Hematopoietic multipotent progenitor cell (in vitro differentiated cells): ENCODE results near the gene SLC5A2. TPM values are rescaled to one million over a fixed set of nuclear protein-coding genes. Genes with fewer than 3 reads are reported as not detected.
"Not testable (repeated sequence)": the region's sequence is repeated elsewhere in the genome, so short reads cannot be mapped to it uniquely, and the experiment has no call there.

ENCODE experiments used
- DNase-seq, 3 donors: peaks; one replicate each; pipeline ENCODE4 v3.0.0-alpha.2; 2011 to 2015; ENCODE audit warnings: low read depth in 2 of 3, low spot score in 2 of 3
- total RNA-seq: library from RNA; depleted of rRNA; stranded (reverse); fragments of >200 nt; gene quantifications from one replicate; pipeline ENCODE4 v1.2.3, GENCODE V29; 2012

The SLC5A2 gene
- total RNA-seq, 1 donor, result 0.81 TPM

DNA sequence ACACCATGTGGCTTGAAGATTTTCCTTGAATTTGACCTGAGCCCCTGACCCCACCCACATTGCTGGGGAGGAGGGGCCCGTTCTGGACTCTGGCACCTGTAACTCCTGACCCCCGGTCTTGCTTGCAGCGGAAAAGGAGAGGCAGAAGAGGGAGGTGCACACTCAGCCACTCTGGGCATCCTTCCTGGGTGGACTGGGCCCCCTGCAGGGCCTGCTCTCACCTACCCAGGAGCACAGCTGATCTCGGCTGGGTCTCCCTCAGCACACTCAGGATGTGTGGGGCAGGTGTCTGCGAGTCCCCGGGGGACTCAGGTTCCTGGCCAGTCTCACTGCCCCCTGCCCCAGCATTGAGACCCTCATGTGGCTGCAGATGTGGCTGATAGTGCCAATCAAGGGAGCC, 40.8 kb downstream of the SLC5A2 start:
- DNase-seq, result not testable (repeated sequence)

DNA sequence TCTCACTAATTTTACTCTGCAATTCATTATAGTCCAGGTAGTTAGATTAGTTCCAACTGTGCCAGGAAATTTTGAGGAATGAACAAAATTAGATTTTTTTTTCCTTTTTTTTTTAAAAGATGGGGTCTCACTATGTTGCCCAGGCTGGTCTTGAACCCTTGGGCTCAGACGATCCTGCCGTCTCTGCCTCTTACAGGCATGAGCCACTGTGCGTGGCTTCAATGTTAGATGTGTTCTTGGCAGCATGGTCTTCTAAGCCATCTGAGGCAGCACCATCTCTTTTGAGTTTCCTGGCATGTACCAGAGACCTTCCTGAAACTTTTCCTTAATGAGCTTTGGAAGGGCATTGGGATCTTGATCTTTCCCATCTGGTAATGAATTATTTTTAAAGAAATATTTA, 42.2 kb downstream of the SLC5A2 start:
- DNase-seq, result no peak

DNA sequence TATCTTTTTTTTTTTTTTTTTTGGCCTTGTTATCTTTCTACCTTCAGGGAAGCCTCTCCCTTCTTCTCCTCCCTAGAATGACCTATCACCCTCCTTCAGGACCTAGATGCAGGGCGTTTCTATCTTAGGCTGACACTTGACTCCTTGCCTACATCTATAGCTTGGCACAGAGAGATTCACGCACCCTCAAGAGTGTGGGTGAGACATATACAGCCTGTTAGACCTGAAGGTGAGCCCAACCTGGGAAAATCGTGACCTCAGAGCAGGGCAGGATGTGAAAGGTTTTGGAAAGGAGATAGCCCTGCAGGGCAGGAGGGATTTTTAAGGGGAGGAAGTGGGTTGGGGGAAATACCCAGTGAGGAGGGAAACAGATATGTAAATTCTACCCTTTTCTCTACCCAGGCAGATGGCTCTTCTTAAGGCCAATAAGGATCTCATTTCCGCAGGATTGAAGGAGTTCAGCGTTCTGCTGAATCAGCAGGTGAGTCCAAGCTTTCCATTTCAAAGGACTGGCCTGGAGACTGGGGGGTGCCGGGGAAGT, 44.9 kb downstream of the SLC5A2 start, which contains the start of gene AHSP:
TSS of gene AHSP (plus strand) at position 167 of the 541 bp plus-strand sequence. CDS start at position 407, 240 bp downstream.
- no peak for DNase-seq

DNA sequence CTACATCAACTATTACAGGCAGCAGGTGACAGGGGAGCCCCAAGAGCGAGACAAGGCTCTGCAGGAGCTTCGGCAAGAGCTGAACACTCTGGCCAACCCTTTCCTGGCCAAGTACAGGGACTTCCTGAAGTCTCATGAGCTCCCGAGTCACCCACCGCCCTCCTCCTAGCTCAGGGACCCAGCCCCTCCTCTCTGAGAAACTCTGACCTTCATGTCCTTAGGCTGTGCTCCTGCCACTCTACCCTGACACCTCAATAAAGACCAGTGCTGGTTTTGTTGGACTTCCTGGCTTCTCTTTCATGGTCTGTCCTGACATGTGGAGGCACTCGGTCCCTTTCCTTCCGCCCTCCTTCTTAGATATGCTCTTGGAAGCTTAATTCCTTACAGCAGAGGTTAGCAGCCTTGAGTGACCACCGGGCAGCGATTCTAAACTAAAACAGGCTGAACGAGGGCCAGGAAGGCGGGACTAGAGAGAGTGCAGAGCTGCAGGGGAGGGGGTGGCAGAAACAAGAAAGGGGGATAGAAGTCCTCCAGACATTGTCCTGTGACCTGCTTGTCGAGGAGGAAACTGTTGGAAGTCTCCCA, 45.7 kb downstream of the SLC5A2 start:
- DNase-seq, result no peak

DNA sequence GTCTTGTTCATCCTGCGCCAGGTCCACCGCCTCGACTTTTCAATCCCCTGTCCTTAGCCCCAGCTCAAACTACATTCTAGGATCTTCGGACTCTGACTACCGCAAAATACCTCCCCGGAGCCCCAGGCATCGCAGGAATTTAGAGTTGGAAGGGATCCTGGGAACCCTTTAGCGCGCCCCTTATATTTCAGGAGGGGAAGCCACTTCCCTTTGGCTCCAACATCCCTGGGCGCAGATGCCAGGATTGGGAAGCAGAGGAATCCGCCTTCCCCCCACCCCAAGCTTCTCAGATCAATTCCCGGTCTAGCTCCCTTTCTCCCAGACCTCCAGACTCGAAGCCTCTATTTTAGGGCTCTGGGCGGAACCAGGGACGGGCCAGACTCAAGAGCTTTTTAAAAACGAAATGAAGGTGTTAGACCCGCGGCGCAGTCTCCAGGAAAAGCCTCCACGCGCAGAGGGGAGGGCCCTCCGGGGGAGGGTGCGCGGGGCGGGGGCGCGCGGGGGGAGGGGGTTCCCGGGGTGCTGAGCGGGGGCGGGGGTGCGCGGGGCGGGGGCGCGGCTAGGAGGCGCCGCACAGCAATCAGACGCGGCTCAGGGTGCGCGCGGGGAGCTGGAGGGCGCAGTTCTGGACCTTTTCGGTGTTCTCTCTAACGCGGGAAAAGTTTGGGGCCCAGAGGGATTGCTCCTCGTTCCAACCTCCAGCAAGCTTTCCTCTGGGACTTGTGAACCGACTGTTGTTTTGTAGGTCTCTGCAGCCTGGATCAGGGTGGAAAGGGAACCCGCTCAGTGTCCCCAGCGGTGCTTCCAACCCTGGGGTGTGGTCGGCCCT, 46.4 kb downstream of the SLC5A2 start:
- DNase-seq, result peak in 1 of 3 donors; percentile 27

GRCh38 chr16:31529937-31530312, 47.0 kb downstream of the SLC5A2 start:
- DNase-seq, result no peak

DNA sequence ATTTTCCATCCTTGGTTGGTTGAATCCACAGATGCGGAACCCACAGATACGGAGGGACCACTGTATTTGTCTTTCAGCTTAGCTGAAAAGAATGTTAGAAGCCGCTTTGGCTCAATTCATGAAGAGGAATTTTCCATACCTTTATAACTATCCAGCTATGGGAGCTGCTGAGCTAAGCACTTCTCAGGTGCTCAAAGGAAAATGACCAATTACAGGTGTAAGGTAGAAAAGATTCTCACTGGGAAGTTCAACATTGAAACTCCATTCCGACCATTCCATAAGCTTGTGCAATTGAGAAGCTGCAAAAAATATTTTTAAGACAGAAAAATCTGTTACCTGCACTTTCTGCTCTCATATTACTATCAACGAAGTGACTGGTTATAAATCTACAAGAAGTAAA, 47.5 kb downstream of the SLC5A2 start:
- DNase-seq, result no peak

DNA sequence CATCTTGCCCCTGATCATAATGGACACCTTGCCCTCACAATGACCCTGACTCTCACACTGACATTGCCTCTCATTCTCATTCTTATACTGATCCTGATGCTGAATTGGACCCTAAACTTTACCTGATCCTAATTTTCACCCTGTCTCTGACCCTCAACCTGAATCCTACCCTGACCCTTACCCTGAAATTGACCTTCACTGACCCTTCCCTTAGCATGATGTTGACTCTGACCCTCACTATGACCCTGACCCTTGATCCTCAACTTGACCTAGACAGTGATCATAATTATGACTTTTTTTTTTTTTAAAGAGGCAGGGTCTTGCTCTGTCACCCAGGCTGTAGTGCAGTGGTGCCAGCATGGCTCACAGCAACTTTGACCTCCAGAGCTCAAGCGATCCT, 48.2 kb downstream of the SLC5A2 start:
- no peak for DNase-seq

GRCh38 chr16:31532120-31532519, 49.2 kb downstream of the SLC5A2 start:
- DNase-seq, result no peak

- DNase-seq, result no peak
These were observed 50.0 kb downstream of the SLC5A2 start for GRCh38 chr16:31532896-31533295.

DNA sequence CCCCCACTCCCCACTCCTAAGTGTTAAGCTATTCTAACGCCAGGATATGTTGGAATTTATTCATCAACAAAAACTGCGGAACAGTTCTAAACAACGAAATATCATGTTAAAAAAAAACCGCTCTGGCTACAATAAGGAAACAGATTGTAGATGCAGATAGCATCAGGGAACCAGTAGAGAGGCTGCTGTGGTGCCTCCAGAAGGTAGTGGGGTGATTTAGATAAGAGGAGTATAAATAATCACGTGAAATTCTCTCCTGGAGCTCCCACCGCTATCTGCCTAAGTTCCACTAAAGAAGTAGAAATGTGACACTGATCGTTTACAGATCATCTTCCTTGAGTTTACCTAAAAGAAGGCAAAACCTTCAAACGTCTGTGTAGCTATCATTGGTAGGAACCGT, 52.8 kb downstream of the SLC5A2 start:
- DNase-seq, result peak in 2 of 3 donors; percentile 86 to 94

DNA sequence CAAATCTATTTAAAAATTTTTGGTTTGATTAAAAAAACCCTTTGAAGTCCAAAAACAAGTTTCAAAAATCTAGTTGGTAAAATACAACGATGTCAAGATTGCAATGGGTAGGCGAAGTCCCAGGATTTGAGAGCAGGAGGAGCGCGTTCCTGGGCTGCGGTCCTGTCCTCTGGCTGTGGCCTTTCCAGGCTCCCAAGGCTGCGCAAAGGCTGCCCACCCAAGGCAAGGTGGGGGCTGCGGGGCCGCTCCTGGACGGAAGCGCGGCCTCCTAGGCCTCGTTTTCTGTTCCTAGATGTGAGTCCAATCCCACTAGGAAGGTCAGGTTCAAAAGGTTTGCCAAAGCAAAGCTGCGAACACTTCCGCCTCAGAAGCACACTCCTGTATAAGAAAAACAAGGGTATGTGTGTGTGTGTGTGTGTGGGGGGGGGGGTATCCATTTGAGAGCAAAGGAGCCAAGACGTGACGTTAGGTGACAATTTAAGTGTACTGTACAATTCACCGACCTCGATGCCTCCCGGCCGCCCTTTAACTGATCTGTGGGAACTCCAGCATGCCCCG, 54.0 kb downstream of the SLC5A2 start:
- no peak for DNase-seq

DNA sequence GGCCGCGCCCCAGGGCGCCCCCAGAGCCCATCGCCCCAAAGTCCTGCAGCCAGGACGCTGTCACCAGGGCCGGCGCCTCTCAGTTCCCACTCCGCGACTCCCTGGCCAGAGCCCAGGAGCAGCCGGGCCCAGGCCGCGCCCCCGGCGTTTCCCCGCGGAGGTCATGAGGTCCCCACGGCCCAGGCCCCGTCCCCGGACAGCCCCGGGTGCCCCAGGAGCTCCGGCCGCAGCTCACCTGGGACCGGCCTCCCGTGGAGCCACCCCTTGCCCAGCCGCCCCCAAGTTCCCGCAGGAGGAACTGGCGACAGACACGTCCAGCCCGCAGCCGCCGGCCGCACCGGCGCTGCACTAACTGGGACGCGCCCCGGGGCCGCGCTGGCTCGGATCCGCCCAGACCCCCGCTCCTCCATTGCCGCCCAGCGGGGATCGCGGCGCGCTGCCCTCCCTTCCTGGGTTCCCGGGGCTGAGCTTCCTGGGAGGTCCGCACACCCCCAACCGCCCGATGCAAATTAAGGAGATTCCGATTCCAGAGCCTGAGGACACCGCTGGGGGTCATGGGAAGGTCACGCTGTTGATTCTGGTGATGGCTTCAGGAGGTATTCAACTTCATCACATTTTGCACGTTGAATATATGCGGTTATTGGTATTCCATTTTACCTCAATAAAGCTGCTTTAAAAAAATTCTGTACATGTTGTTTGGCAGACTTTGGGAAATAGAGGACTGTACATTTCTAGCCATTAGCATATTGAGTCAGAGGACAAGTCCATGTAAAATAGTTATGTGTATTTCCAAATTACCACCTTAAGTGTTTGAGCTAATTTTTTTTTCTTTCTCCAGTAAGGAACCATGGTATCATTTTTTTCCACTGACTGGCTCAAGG, 54.7 kb downstream of the SLC5A2 start:
- no peak for DNase-seq

DNA sequence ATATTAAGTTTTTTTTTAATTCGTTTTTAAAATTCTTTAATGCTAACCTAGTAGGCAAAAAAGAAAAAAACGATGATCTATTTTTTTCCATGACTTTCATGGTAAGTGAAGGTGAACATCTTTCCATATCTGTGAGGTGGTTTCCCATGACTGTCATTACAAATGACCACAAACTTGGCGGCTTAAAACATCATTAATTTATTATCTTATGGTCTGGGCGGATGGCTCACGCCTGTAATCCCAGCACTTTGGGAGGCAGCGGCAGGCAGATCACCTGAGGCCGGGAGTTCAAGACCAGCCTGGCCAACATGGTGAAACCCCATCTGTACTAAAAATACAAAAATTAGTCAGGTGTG, 55.3 kb downstream of the SLC5A2 start:
- not testable (repeated sequence) for DNase-seq

DNA sequence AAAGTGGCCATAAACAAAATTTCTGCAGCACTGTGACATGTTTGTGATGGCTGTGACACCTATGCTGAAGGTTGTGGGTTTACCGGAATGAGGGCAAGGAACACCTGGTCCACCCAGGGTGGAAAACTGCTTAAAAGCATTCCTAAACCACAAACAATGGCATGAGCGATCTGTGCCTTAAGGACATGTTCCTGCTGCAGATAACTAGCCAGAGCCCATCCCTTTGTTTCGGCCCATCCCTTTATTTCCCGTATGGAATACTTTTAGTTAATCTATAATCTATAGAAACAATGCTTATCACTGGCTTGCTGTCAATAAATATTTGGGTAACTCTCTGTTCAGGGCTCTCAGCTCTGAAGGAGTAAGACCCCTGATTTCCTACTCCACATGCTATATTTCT, 56.8 kb downstream of the SLC5A2 start:
- not testable (repeated sequence) for DNase-seq

Other genes with a start within 250 kb of the SLC5A2 start
- gene ITGAM, start 223.1 kb upstream of the SLC5A2 start, total RNA-seq, result 6.2 TPM
- 18.6 TPM for gene ITGAX, start 127.9 kb upstream of the SLC5A2 start, total RNA-seq
- gene ITGAD, start 89.8 kb upstream of the SLC5A2 start, total RNA-seq, result not detected
- gene COX6A2, start 54.8 kb upstream of the SLC5A2 start, total RNA-seq, result not detected
- 1.1 TPM for gene ZNF843, start 40.3 kb upstream of the SLC5A2 start, total RNA-seq
- gene ARMC5, start 23.6 kb upstream of the SLC5A2 start, total RNA-seq, result 39.3 TPM
- gene TGFB1I1, start 11.0 kb upstream of the SLC5A2 start, total RNA-seq, result 9.4 TPM
- gene RUSF1, start 25.3 kb downstream of the SLC5A2 start, total RNA-seq, result 83.2 TPM
- gene AHSP, start 44.8 kb downstream of the SLC5A2 start, total RNA-seq, result 1.6 TPM